ENCODE data around the gene CXCR5. TPM values are rescaled to one million over a fixed set of nuclear protein-coding genes. Genes with fewer than 3 reads are reported as not detected.

CXCR5 gene
- total RNA-seq, 2 donors from 2014 or later = 0.07 TPM; not detected in 1

GRCh38 chr11:118912742-118913410 is 29.2 kb downstream of the CXCR5 start:
- H3K27ac ChIP-seq (ENCODE audit: low read depth, low read length) = peak overlapping the region; percentile 91

GRCh38 chr11:118913411-118914125 is 29.9 kb downstream of the CXCR5 start:
- Mint-ChIP-seq H3K27ac (peak overlapping the region; percentile 100), H3K27me3 (ENCODE audit: insufficient read depth) (no peaks in the 10 kb centered on the region), H3K4me3 (peak overlapping the region; percentile 21), H3K36me3 (ENCODE audit: low read depth) (peaks cover 3% of the 10 kb centered on the region), H3K4me1 (peaks cover 74% of the 10 kb centered on the region), H3K9me3 (no peaks in the 10 kb centered on the region)
- no peak overlapping the region for H3K9ac ChIP-seq (ENCODE audit: extremely low read depth, low read length, poor library complexity, severe bottlenecking)
- 40 to 84% methylated on average over 1 to 7 of the region's 9 CpGs for WGBS, 2 experiments (ENCODE audit: insufficient coverage in 1 of 2, insufficient read length in 1 of 2)
- no peak overlapping the region for H3K4me3 ChIP-seq (ENCODE audit: low read length)
- TF ChIP-seq, protein P1, sequence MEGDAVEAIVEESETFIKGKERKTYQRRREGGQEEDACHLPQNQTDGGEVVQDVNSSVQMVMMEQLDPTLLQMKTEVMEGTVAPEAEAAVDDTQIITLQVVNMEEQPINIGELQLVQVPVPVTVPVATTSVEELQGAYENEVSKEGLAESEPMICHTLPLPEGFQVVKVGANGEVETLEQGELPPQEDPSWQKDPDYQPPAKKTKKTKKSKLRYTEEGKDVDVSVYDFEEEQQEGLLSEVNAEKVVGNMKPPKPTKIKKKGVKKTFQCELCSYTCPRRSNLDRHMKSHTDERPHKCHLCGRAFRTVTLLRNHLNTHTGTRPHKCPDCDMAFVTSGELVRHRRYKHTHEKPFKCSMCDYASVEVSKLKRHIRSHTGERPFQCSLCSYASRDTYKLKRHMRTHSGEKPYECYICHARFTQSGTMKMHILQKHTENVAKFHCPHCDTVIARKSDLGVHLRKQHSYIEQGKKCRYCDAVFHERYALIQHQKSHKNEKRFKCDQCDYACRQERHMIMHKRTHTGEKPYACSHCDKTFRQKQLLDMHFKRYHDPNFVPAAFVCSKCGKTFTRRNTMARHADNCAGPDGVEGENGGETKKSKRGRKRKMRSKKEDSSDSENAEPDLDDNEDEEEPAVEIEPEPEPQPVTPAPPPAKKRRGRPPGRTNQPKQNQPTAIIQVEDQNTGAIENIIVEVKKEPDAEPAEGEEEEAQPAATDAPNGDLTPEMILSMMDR (conservative IDR thresholded peaks at IDR 0.05) = no peak
- H3K9me3 ChIP-seq (ENCODE audit: control insufficient read depth, low read length) = no peaks in the 10 kb centered on the region
- peak overlapping the region; percentile 55 for H3K27ac ChIP-seq (ENCODE audit: low read depth, low read length)
- no peaks in the 10 kb centered on the region for H3K27me3 ChIP-seq (ENCODE audit: control insufficient read depth, insufficient read depth, low read length, poor library complexity, severe bottlenecking)
- peaks cover 12% of the 10 kb centered on the region for H3K36me3 ChIP-seq (ENCODE audit: control insufficient read depth, insufficient read depth, low read length)
- peak; percentile 70 for DNase-seq
- peaks cover 47% of the 10 kb centered on the region for H3K4me1 ChIP-seq (ENCODE audit: control insufficient read depth, insufficient read depth, low read length)

More at GRCh38 chr11:118912742-118913410, 29.2 kb downstream of the CXCR5 start:
- no peaks in the 10 kb centered on the region for H3K27me3 Mint-ChIP-seq (ENCODE audit: insufficient read depth)
- TF ChIP-seq, protein P1 (conservative IDR thresholded peaks at IDR 0.05) = no peak
- Histone ChIP-seq H3K4me1 (ENCODE audit: control insufficient read depth, insufficient read depth, low read length) (peaks cover 52% of the 10 kb centered on the region), H3K36me3 (ENCODE audit: control insufficient read depth, insufficient read depth, low read length) (peaks cover 19% of the 10 kb centered on the region), H3K9me3 (ENCODE audit: control insufficient read depth, low read length) (no peaks in the 10 kb centered on the region), H3K9ac (ENCODE audit: extremely low read depth, low read length, poor library complexity, severe bottlenecking) (peak overlapping the region; percentile 87), H3K27me3 (ENCODE audit: control insufficient read depth, insufficient read depth, low read length, poor library complexity, severe bottlenecking) (no peaks in the 10 kb centered on the region), H3K4me3 (ENCODE audit: low read length) (peak overlapping the region; percentile 76)
- no peaks in the 10 kb centered on the region for H3K9me3 Mint-ChIP-seq
- 44 to 57% methylated on average over 10 to 12 of the region's 12 CpGs for WGBS, 2 experiments (ENCODE audit: insufficient coverage in 1 of 2, insufficient read length in 1 of 2)
- peak overlapping the region; percentile 100 for H3K27ac Mint-ChIP-seq
- no peak for DNase-seq
- H3K4me3 Mint-ChIP-seq = peak overlapping the region; percentile 57
- H3K36me3 Mint-ChIP-seq (ENCODE audit: low read depth) = peaks cover 5% of the 10 kb centered on the region
- peaks cover 72% of the 10 kb centered on the region for H3K4me1 Mint-ChIP-seq

GRCh38 chr11:118914178-118914918 is 30.7 kb downstream of the CXCR5 start:
- Histone ChIP-seq H3K9me3 (ENCODE audit: control insufficient read depth, low read length) (no peaks in the 10 kb centered on the region), H3K4me3 (ENCODE audit: low read length) (no peak overlapping the region), H3K27me3 (ENCODE audit: control insufficient read depth, insufficient read depth, low read length, poor library complexity, severe bottlenecking) (no peaks in the 10 kb centered on the region), H3K36me3 (ENCODE audit: control insufficient read depth, insufficient read depth, low read length) (peaks cover 9% of the 10 kb centered on the region), H3K27ac (ENCODE audit: low read depth, low read length) (peak overlapping the region; percentile 55), H3K4me1 (ENCODE audit: control insufficient read depth, insufficient read depth, low read length) (peaks cover 45% of the 10 kb centered on the region), H3K9ac (ENCODE audit: extremely low read depth, low read length, poor library complexity, severe bottlenecking) (no peak overlapping the region)
- WGBS, 2 experiments (ENCODE audit: insufficient coverage in 1 of 2, insufficient read length in 1 of 2) = 75 to 76% methylated on average over 10 to 15 of the region's 15 CpGs
- Mint-ChIP-seq H3K4me3 (peak overlapping the region; percentile 21), H3K36me3 (ENCODE audit: low read depth) (peaks cover 3% of the 10 kb centered on the region), H3K9me3 (no peaks in the 10 kb centered on the region), H3K27ac (peak overlapping the region; percentile 78), H3K4me1 (peaks cover 73% of the 10 kb centered on the region), H3K27me3 (ENCODE audit: insufficient read depth) (no peaks in the 10 kb centered on the region)
- TF ChIP-seq, protein P1 (conservative IDR thresholded peaks at IDR 0.05) = no peak
- DNase-seq = peak; percentile 68
